Breast epithelium (tissue), 3 donors: Measurements from ENCODE around the gene IGFBP3.

Source experiments
- POLR2A ChIP-seq: fragments of 450-650 bp; IDR thresholded peaks from one replicate; pipeline ENCODE4 v1.6.1; 2016; ENCODE audit warnings: antibody characterized with exemption, mild to moderate bottlenecking, moderate library complexity
- TF ChIP-seq, protein P1 (sequence below), 3 donors: fragments of 450-650 bp; IDR thresholded peaks; one replicate each; pipeline ENCODE4 v1.5.1; 2016 to 2017; ENCODE audit warnings: antibody characterized with exemption in 3 of 3, mild to moderate bottlenecking in 3 of 3, moderate library complexity in 3 of 3

- TF ChIP-seq, protein P1, sequence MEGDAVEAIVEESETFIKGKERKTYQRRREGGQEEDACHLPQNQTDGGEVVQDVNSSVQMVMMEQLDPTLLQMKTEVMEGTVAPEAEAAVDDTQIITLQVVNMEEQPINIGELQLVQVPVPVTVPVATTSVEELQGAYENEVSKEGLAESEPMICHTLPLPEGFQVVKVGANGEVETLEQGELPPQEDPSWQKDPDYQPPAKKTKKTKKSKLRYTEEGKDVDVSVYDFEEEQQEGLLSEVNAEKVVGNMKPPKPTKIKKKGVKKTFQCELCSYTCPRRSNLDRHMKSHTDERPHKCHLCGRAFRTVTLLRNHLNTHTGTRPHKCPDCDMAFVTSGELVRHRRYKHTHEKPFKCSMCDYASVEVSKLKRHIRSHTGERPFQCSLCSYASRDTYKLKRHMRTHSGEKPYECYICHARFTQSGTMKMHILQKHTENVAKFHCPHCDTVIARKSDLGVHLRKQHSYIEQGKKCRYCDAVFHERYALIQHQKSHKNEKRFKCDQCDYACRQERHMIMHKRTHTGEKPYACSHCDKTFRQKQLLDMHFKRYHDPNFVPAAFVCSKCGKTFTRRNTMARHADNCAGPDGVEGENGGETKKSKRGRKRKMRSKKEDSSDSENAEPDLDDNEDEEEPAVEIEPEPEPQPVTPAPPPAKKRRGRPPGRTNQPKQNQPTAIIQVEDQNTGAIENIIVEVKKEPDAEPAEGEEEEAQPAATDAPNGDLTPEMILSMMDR (IDR thresholded peaks at IDR 0.05) = no peak
- no peak for TF ChIP-seq POLR2A
Observed at GRCh38 chr7:45910855-45911254, 10.2 kb downstream of the IGFBP3 start.
